C4-2B (cell line): Measurements from ENCODE around the gene MLF1.

ENCODE experiments used
- ZFX ChIP-seq: fragments of 450-650 bp; IDR thresholded peaks from 2 replicates; pipeline ENCODE4 v1.6.1; 2017
- TF ChIP-seq, protein P1 (sequence below): fragments of 450-650 bp; conservative IDR thresholded peaks from 2 replicates; pipeline ENCODE4 v1.5.1; 2017; ENCODE audit warnings: mild to moderate bottlenecking

DNA sequence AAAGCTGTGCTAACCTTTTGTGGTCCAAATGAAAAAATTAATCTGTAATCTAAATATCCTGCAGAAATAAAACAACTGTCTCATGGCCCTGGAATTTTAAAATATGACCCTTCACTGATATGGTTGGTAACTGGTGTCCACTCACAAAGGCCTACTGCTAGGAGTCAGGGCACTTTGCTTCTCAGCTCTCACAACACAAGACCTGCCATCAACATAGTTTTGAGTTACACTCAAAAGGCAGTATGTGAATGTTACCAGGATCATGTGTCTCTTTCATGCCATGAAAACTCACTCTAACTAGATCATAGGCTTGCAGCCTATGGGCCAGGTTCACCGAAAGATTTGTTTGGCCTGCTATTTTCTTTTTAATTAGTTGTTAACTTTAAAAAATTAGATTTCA, 10.0 kb upstream of the MLF1 start:
- TF ChIP-seq, protein P1, sequence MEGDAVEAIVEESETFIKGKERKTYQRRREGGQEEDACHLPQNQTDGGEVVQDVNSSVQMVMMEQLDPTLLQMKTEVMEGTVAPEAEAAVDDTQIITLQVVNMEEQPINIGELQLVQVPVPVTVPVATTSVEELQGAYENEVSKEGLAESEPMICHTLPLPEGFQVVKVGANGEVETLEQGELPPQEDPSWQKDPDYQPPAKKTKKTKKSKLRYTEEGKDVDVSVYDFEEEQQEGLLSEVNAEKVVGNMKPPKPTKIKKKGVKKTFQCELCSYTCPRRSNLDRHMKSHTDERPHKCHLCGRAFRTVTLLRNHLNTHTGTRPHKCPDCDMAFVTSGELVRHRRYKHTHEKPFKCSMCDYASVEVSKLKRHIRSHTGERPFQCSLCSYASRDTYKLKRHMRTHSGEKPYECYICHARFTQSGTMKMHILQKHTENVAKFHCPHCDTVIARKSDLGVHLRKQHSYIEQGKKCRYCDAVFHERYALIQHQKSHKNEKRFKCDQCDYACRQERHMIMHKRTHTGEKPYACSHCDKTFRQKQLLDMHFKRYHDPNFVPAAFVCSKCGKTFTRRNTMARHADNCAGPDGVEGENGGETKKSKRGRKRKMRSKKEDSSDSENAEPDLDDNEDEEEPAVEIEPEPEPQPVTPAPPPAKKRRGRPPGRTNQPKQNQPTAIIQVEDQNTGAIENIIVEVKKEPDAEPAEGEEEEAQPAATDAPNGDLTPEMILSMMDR = no peak
- TF ChIP-seq ZFX = no peak
